Measurements from ENCODE around the gene COL5A2.

DNA sequence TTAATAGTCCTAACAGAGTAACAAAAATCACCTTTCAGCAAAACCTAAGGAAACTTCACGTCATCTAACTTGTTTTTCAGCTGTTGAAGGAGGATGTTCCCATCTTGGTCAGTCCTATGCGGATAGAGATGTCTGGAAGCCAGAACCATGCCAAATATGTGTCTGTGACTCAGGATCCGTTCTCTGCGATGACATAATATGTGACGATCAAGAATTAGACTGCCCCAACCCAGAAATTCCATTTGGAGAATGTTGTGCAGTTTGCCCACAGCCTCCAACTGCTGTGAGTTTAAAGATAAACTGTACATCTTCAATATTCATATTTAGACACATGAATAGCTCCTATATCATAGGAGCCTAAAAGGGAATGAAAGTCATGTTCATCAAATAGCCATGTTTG, 194.9 kb downstream of the COL5A2 start:
- TF ChIP-seq CTCF (IDR thresholded peaks at IDR 0.05) (no peak), POLR2A (IDR thresholded peaks at IDR 0.05) (no peak)
